ENCODE measurements around the gene JAM3. TPM values are rescaled to one million over a fixed set of nuclear protein-coding genes. Genes with fewer than 3 reads are reported as not detected.

JAM3 gene
- total RNA-seq (10 to 100 TPM in 1 of 5 donors, 1 to 10 TPM in 4; 6.6 to 10.7 (median 8.2) TPM), total RNA-seq (9.6 to 84.0 (median 20.5) reads per million in 29 experiments)
- total RNA-seq (2013), result 4.5 TPM

GRCh38 chr11:134068829-134069425 lies at the start of gene JAM3:
Gene JAM3 (plus strand): TSS chr11:134069072. CDS start chr11:134069084, 12 bp downstream.
- Mint-ChIP-seq H3K27ac (peak within 1 kb of the TSS; percentile 87 to 90), H3K9me3 (no peaks in the 10 kb centered on the region), H3K4me3 (peak within 1 kb of the TSS; percentile 86 to 91 (median 89)), H3K36me3 (no peaks in the 10 kb centered on the region), H3K4me1 (peaks cover 13 to 20% (median 15%) of the 10 kb centered on the region in 3 donors), H3K27me3 (peaks cover 0 to 7% of the 10 kb centered on the region in 2 donors)
- Histone ChIP-seq H3K36me3 (ENCODE audit: control insufficient read depth in 2 of 2, extremely low read depth in 1 of 2, insufficient read depth in 1 of 2, low read length in 1 of 2) (no peaks in the 10 kb centered on the region), H3K27ac (ENCODE audit: low read length) (no peak within 1 kb of the TSS), H3K9me3 (no peaks in the 10 kb centered on the region), H3K4me1 (ENCODE audit: control insufficient read depth in 1 of 2, extremely low read depth in 1 of 2, insufficient read depth in 2 of 2, low read length in 2 of 2) (peaks cover 0 to 12% of the 10 kb centered on the region in 2 experiments), H3K4me3 (ENCODE audit: control insufficient read depth in 1 of 2, extremely low read depth in 1 of 2, low read length in 1 of 2) (peak within 1 kb of the TSS; percentile 40 to 47), H3K27me3 (replicated peaks in 1 of 2; ENCODE audit: control insufficient read depth in 2 of 2, extremely low read depth in 1 of 2, insufficient read depth in 2 of 2, low read length in 1 of 2) (peaks cover 0 to 15% of the 10 kb centered on the region in 2 experiments)
- ChIA-PET CTCF (interaction anchor here in 1 of 2 donors (1.5 kb wide), 2 partner anchors 11 to 19 kb away, joined by 6 to 12 read pairs; no protein-coding TSS in a partner anchor), POLR2A (interaction anchor here (0.6 to 1.0 kb wide), 3 partner anchors 12 to 41 kb away, joined by 3 to 4 read pairs (median 3); no protein-coding TSS in a partner anchor)
- DNase-seq, result peak; percentile 89 to 99 (median 95)
- peak; percentile 90 to 95 (median 93) for ATAC-seq (replicated peaks in 1 of 4)
- under 1% methylated on average over 45 of the region's 57 CpGs for WGBS (ENCODE audit: insufficient coverage)

GRCh38 chr11:134019500-134019899 lies 49.4 kb upstream of the JAM3 start:
- H3K4me1 ChIP-seq (ENCODE audit: control insufficient read depth in 1 of 2, extremely low read depth in 1 of 2, insufficient read depth in 2 of 2, low read length in 2 of 2), result peaks cover 0 to 5% of the 10 kb centered on the region in 2 experiments
- POLR2A ChIA-PET, result interaction anchor here (0.6 kb wide), 2 partner anchors 9 to 47 kb away, joined by 5 to 9 read pairs; no protein-coding TSS in a partner anchor
- no peak overlapping the region for H3K27ac ChIP-seq (ENCODE audit: low read length)
- Mint-ChIP-seq H3K4me3 (no peak overlapping the region), H3K4me1 (peaks cover 0 to 7% (median 5%) of the 10 kb centered on the region in 3 donors), H3K27ac (no peak overlapping the region), H3K27me3 (peaks cover 6 to 28% of the 10 kb centered on the region in 2 donors), H3K36me3 (no peaks in the 10 kb centered on the region), H3K9me3 (no peaks in the 10 kb centered on the region)
- CTCF ChIA-PET, result interaction anchor here in 1 of 2 donors (0.6 kb wide), 1 partner anchor 74 kb away, joined by 3 read pairs; no protein-coding TSS in a partner anchor
- H3K27me3 ChIP-seq (replicated peaks in 1 of 2; ENCODE audit: control insufficient read depth in 2 of 2, extremely low read depth in 1 of 2, insufficient read depth in 2 of 2, low read length in 1 of 2), result peaks cover 0 to 40% of the 10 kb centered on the region in 2 experiments
- no peaks in the 10 kb centered on the region for H3K9me3 ChIP-seq
- DNase-seq (no peak), ATAC-seq (replicated peaks in 1 of 4) (no peak)
- H3K36me3 ChIP-seq (ENCODE audit: control insufficient read depth in 2 of 2, extremely low read depth in 1 of 2, insufficient read depth in 1 of 2, low read length in 1 of 2), result no peaks in the 10 kb centered on the region
- no peak overlapping the region for H3K4me3 ChIP-seq (ENCODE audit: control insufficient read depth in 1 of 2, extremely low read depth in 1 of 2, low read length in 1 of 2)
- WGBS (ENCODE audit: insufficient coverage), result no CpG with 5 or more reads among the region's 7 CpGs

GRCh38 chr11:134020598-134020997 lies 48.3 kb upstream of the JAM3 start:
- Mint-ChIP-seq H3K4me1 (peaks cover 0 to 7% (median 5%) of the 10 kb centered on the region in 3 donors), H3K4me3 (no peak overlapping the region), H3K36me3 (no peaks in the 10 kb centered on the region), H3K27me3 (peaks cover 6 to 25% of the 10 kb centered on the region in 2 donors), H3K9me3 (no peaks in the 10 kb centered on the region), H3K27ac (no peak overlapping the region)
- no peak for DNase-seq
- Histone ChIP-seq H3K4me1 (ENCODE audit: control insufficient read depth in 1 of 2, extremely low read depth in 1 of 2, insufficient read depth in 2 of 2, low read length in 2 of 2) (peaks cover 0 to 5% of the 10 kb centered on the region in 2 experiments), H3K36me3 (ENCODE audit: control insufficient read depth in 2 of 2, extremely low read depth in 1 of 2, insufficient read depth in 1 of 2, low read length in 1 of 2) (no peaks in the 10 kb centered on the region), H3K27ac (ENCODE audit: low read length) (no peak overlapping the region), H3K27me3 (replicated peaks in 1 of 2; ENCODE audit: control insufficient read depth in 2 of 2, extremely low read depth in 1 of 2, insufficient read depth in 2 of 2, low read length in 1 of 2) (peaks cover 0 to 42% of the 10 kb centered on the region in 2 experiments), H3K4me3 (ENCODE audit: control insufficient read depth in 1 of 2, extremely low read depth in 1 of 2, low read length in 1 of 2) (no peak overlapping the region), H3K9me3 (no peaks in the 10 kb centered on the region)
- no peak for ATAC-seq (replicated peaks in 1 of 4)
- WGBS (ENCODE audit: insufficient coverage), result 84% methylated on average over 9 of the region's 13 CpGs
- CTCF ChIA-PET, result interaction anchor here in 1 of 2 donors (0.6 kb wide), 1 partner anchor 96 kb away, joined by 3 read pairs; no protein-coding TSS in a partner anchor
- POLR2A ChIA-PET, result no interaction called here

- no peaks in the 10 kb centered on the region for H3K9me3 ChIP-seq
- peaks cover 0 to 5% of the 10 kb centered on the region in 2 experiments for H3K4me1 ChIP-seq (ENCODE audit: control insufficient read depth in 1 of 2, extremely low read depth in 1 of 2, insufficient read depth in 2 of 2, low read length in 2 of 2)
- DNase-seq (no peak), ATAC-seq (replicated peaks in 1 of 4) (no peak)
- peaks cover 6 to 25% of the 10 kb centered on the region in 2 donors for H3K27me3 Mint-ChIP-seq
- no peak overlapping the region for H3K27ac Mint-ChIP-seq
- H3K9me3 Mint-ChIP-seq, result no peaks in the 10 kb centered on the region
- H3K36me3 ChIP-seq (ENCODE audit: control insufficient read depth in 2 of 2, extremely low read depth in 1 of 2, insufficient read depth in 1 of 2, low read length in 1 of 2), result no peaks in the 10 kb centered on the region
- no peak overlapping the region for H3K4me3 ChIP-seq (ENCODE audit: control insufficient read depth in 1 of 2, extremely low read depth in 1 of 2, low read length in 1 of 2)
- no peak overlapping the region for H3K4me3 Mint-ChIP-seq
- ChIA-PET CTCF (no interaction called here), POLR2A (no interaction called here)
- no peaks in the 10 kb centered on the region for H3K36me3 Mint-ChIP-seq
- no peak overlapping the region for H3K27ac ChIP-seq (ENCODE audit: low read length)
- peaks cover 0 to 13% (median 5%) of the 10 kb centered on the region in 3 donors for H3K4me1 Mint-ChIP-seq
- peaks cover 0 to 42% of the 10 kb centered on the region in 2 experiments for H3K27me3 ChIP-seq (replicated peaks in 1 of 2; ENCODE audit: control insufficient read depth in 2 of 2, extremely low read depth in 1 of 2, insufficient read depth in 2 of 2, low read length in 1 of 2)
- WGBS (ENCODE audit: insufficient coverage), result 100% methylated on average over 4 of the region's 7 CpGs
These were observed 47.5 kb upstream of the JAM3 start for GRCh38 chr11:134021326-134021725.

- no peak overlapping the region for H3K27ac ChIP-seq (ENCODE audit: low read length)
- no peaks in the 10 kb centered on the region for H3K9me3 Mint-ChIP-seq
- no peaks in the 10 kb centered on the region for H3K36me3 ChIP-seq (ENCODE audit: control insufficient read depth in 2 of 2, extremely low read depth in 1 of 2, insufficient read depth in 1 of 2, low read length in 1 of 2)
- H3K9me3 ChIP-seq, result no peaks in the 10 kb centered on the region
- H3K27me3 ChIP-seq (replicated peaks in 1 of 2; ENCODE audit: control insufficient read depth in 2 of 2, extremely low read depth in 1 of 2, insufficient read depth in 2 of 2, low read length in 1 of 2), result peaks cover 0 to 42% of the 10 kb centered on the region in 2 experiments
- POLR2A ChIA-PET, result no interaction called here
- H3K27me3 Mint-ChIP-seq, result peaks cover 3 to 25% of the 10 kb centered on the region in 2 donors
- WGBS (ENCODE audit: insufficient coverage), result 100% methylated on average over 6 of the region's 9 CpGs
- CTCF ChIA-PET, result no interaction called here
- H3K4me1 Mint-ChIP-seq, result peaks cover 10 to 27% (median 14%) of the 10 kb centered on the region in 3 donors
- no peaks in the 10 kb centered on the region for H3K36me3 Mint-ChIP-seq
- no peak overlapping the region for H3K4me3 ChIP-seq (ENCODE audit: control insufficient read depth in 1 of 2, extremely low read depth in 1 of 2, low read length in 1 of 2)
- no peak overlapping the region for H3K27ac Mint-ChIP-seq
- DNase-seq (no peak), ATAC-seq (replicated peaks in 1 of 4) (no peak)
- H3K4me1 ChIP-seq (ENCODE audit: control insufficient read depth in 1 of 2, extremely low read depth in 1 of 2, insufficient read depth in 2 of 2, low read length in 2 of 2), result peaks cover 7 to 17% of the 10 kb centered on the region in 2 experiments
- H3K4me3 Mint-ChIP-seq, result no peak overlapping the region
These were observed 46.1 kb upstream of the JAM3 start for GRCh38 chr11:134022748-134023147.

- no peak overlapping the region for H3K4me3 ChIP-seq (ENCODE audit: control insufficient read depth in 1 of 2, extremely low read depth in 1 of 2, low read length in 1 of 2)
- no peak for ATAC-seq (replicated peaks in 1 of 4)
These were observed 44.3 kb upstream of the JAM3 start for GRCh38 chr11:134024420-134025081.

More at GRCh38 chr11:134024420-134025081, 44.3 kb upstream of the JAM3 start:
- 72% methylated on average over 13 of the region's 15 CpGs for WGBS (ENCODE audit: insufficient coverage)
- Mint-ChIP-seq H3K4me3 (no peak overlapping the region), H3K27me3 (peaks cover 0 to 15% of the 10 kb centered on the region in 2 donors), H3K36me3 (no peaks in the 10 kb centered on the region), H3K9me3 (no peaks in the 10 kb centered on the region), H3K4me1 (peaks cover 28 to 45% (median 32%) of the 10 kb centered on the region in 3 donors), H3K27ac (no peak overlapping the region)
- no peak for DNase-seq
- ChIA-PET POLR2A (no interaction called here), CTCF (no interaction called here)
- Histone ChIP-seq H3K36me3 (ENCODE audit: control insufficient read depth in 2 of 2, extremely low read depth in 1 of 2, insufficient read depth in 1 of 2, low read length in 1 of 2) (no peaks in the 10 kb centered on the region), H3K27ac (ENCODE audit: low read length) (no peak overlapping the region), H3K4me1 (ENCODE audit: control insufficient read depth in 1 of 2, extremely low read depth in 1 of 2, insufficient read depth in 2 of 2, low read length in 2 of 2) (peaks cover 15 to 34% of the 10 kb centered on the region in 2 experiments), H3K9me3 (no peaks in the 10 kb centered on the region), H3K27me3 (replicated peaks in 1 of 2; ENCODE audit: control insufficient read depth in 2 of 2, extremely low read depth in 1 of 2, insufficient read depth in 2 of 2, low read length in 1 of 2) (peaks cover 0 to 32% of the 10 kb centered on the region in 2 experiments)
